A673 (cell line): ENCODE data around the gene ARSB.

Source experiments
- CTCF ChIP-seq: fragments of 300-800, 200-600 bp; sonication (generic); conservative IDR thresholded peaks from 2 replicates; pipeline ENCODE4 v1.5.1; 2017; ENCODE audit warnings: low read depth, mild to moderate bottlenecking, antibody characterized with exemption, low read length, moderate library complexity, mixed read lengths
- EZH2 ChIP-seq: fragments of 200-600 bp; sonication (generic); IDR thresholded peaks from 2 replicates; pipeline ENCODE4 v1.6.1; 2017; ENCODE audit warnings: borderline replicate concordance, low read depth, mild to moderate bottlenecking, mixed read lengths, antibody characterized with exemption, low read length; ENCODE audit not compliant: poor library complexity, severe bottlenecking

DNA sequence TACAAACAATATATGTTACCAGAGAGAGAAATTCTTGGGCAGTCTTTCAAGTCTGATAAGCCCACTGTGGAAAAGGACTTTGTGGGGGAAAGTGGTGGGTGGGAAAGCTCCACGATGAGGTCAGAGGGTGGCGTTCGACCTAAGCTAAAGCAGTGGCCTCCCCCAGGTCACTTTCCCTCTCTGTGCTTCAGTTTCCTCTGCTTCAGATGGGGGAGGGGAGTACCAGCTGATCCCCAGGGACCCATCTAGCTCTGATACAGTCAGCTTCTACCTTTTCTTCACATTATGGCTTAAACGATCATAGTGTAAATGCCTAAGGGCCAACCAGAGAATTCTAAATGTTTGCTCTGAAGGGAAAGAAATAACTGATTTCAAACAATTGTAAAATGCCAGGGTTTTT is 36.6 kb upstream of the ARSB start:
- no peak for TF ChIP-seq CTCF
- no peak for TF ChIP-seq EZH2
